Stimulated activated CD4-positive, alpha-beta T cell treated with anti-CD3 and anti-CD28 coated beads, TNF-alpha, amount 100 ng/mL, for 1 hour (primary cell): ENCODE measurements around the gene CPZ.
"Not testable (repeated sequence)": the region's sequence is repeated elsewhere in the genome, so short reads cannot be mapped to it uniquely, and the experiment has no call there.

ENCODE experiments used
- DNase-seq, 3 donors: peaks; one replicate each; pipeline ENCODE4 v3.0.0-alpha.2; 2020; ENCODE audit warnings: low read depth in 3 of 3, low spot score in 1 of 3

Gene CPZ

GRCh38 chr4:8608714-8609391 is 16.3 kb downstream of the CPZ start:
- no peak for DNase-seq

GRCh38 chr4:8609406-8609805 is 16.8 kb downstream of the CPZ start:
- no peak for DNase-seq

GRCh38 chr4:8609824-8610350 is 17.3 kb downstream of the CPZ start:
- no peak for DNase-seq

- no peak for DNase-seq
These were observed 18.5 kb downstream of the CPZ start for GRCh38 chr4:8610858-8611616.

GRCh38 chr4:8612646-8613045 is 20.1 kb downstream of the CPZ start:
- no peak for DNase-seq

GRCh38 chr4:8613421-8614364 is 21.1 kb downstream of the CPZ start:
- DNase-seq: no peak

GRCh38 chr4:8614365-8615193 is 22.0 kb downstream of the CPZ start:
- DNase-seq: no peak

GRCh38 chr4:8615366-8615765 is 22.8 kb downstream of the CPZ start:
- DNase-seq: no peak

- no peak for DNase-seq
These were observed 23.6 kb downstream of the CPZ start for GRCh38 chr4:8615921-8616787.

- no peak for DNase-seq
These were observed 24.3 kb downstream of the CPZ start for GRCh38 chr4:8616831-8617230.

- DNase-seq: no peak
These were observed 25.0 kb downstream of the CPZ start for GRCh38 chr4:8617486-8618040.

GRCh38 chr4:8618421-8618820 is 25.9 kb downstream of the CPZ start:
- DNase-seq: no peak

- no peak for DNase-seq
These were observed 26.6 kb downstream of the CPZ start for GRCh38 chr4:8618961-8619720.

- DNase-seq: not testable (repeated sequence)
These were observed 28.6 kb downstream of the CPZ start for GRCh38 chr4:8621135-8621534.

- not testable (repeated sequence) for DNase-seq
These were observed 32.2 kb downstream of the CPZ start for GRCh38 chr4:8624601-8625272.

- not testable (repeated sequence) for DNase-seq
These were observed 37.8 kb downstream of the CPZ start for GRCh38 chr4:8630240-8630905.

GRCh38 chr4:8631896-8632295 is 39.3 kb downstream of the CPZ start:
- DNase-seq: not testable (repeated sequence)
